Bone marrow (tissue), 2 donors: ENCODE results near the gene FNDC3A.

ENCODE experiments used
- DNase-seq, 2 donors: peaks; one replicate each; lab custom pipeline; 2025; lab: John Stamatoyannopoulos, UW

Gene FNDC3A

DNA sequence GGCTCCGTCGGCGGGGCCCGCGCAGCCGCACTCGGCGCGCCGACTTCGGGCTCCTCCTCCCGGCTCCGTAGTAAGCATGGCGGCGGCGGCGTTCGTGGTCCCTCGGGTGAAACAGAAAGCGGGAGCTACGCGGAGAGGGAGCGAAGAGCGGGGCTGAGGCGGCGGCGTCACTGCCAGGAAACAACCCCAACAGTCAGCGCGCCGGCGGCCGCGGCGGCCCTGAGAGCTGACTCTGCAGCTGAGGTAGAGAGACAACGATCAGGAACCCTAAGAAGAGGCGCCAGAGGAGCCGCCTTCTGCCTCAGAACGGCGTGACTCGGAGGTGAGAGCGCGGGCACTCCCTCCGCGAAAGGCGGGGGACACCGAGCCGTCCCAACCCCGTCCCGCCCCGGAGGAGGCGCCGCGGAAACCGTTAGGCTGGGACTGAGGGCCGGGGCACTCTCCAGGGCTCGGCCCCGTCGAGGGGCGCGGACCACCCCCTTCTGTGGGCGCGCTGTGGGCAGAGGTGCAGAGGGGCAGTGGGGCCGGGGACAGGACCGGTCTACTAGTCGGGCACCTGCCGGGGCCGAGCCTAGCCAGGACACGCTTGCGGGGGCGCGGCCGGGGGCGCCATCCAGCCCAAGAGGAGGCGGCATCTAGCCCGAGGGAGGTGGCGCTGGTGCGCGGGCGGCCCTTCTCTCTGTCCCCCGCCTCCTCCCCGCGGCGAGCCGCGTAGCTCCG is at the start of gene FNDC3A:
Gene FNDC3A, plus strand, starts transcription at position 57 of the 720 bp plus-strand sequence. CDS start 30,279 bp downstream, outside the sequence.
- DNase-seq = peak; percentile 78 to 86

- no peak for DNase-seq
These were observed 46.8 kb upstream of the FNDC3A start for GRCh38 chr13:48928757-48929430.

GRCh38 chr13:48930918-48931317 is 44.8 kb upstream of the FNDC3A start:
- peak in 1 of 2 donors; percentile 13 for DNase-seq

- no peak for DNase-seq
These were observed 37.3 kb upstream of the FNDC3A start for GRCh38 chr13:48938308-48938943.

- DNase-seq = no peak
These were observed 36.0 kb upstream of the FNDC3A start for GRCh38 chr13:48939728-48940127.

- DNase-seq = no peak
These were observed 33.6 kb upstream of the FNDC3A start for GRCh38 chr13:48942131-48942530.

DNA sequence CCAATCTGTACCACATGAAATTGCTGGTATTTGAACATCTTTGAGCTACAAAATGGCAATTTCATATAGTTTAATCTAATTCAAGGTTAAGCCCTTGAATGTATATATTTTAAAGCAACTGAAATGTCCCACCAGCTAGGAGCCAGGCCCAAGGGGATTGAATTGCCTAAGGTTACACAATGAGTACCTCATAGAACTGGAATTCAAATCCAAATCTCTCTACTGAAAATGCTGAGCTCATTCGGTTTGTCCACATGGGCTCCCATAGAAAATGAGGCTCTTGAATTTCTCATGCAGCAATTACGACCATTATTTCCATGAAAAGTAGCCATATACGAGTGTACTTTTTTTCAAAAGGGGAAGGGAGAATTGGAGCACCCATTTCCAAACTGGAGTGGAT is 31.5 kb upstream of the FNDC3A start:
- no peak for DNase-seq

DNA sequence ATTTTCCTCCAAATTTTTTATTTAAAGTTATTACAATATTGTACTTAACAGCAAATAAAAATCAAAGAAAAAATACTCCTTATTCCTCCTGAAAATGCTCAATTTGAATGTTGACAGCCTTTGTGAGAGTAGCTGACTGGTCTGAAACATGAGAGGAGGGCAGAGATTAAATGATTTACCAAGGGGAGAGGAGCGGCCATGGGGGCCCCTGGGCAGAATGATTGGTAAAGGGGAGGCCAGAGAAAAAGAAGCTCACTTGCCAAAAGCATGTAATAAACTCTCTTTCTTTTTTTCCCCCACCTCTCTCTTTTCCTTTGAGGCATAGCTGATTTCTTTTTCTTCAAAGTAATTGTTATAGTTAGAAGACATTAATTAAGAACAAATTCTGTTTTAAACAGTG is 30.1 kb upstream of the FNDC3A start:
- DNase-seq = no peak

- DNase-seq = no peak
These were observed 29.5 kb upstream of the FNDC3A start for GRCh38 chr13:48946163-48946562.

GRCh38 chr13:48949566-48950500 is 25.9 kb upstream of the FNDC3A start:
- DNase-seq = no peak

DNA sequence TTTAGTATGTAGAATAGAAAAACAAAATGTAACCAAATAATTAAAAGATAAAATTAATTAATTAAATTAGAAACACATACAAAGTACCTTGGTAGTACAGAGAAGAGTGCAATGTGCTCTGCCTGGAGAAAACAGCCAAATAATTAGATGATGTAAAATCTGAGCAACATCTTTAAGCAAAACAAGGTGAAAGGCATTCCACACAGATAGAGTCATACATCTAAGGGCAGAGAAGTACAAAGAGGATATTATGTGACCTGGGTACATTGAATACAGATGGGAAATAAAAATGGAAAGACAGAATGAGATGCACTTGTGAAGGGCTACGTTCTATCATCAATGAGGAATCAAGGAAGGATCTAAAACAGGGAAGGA is 25.2 kb upstream of the FNDC3A start:
- no peak for DNase-seq

DNA sequence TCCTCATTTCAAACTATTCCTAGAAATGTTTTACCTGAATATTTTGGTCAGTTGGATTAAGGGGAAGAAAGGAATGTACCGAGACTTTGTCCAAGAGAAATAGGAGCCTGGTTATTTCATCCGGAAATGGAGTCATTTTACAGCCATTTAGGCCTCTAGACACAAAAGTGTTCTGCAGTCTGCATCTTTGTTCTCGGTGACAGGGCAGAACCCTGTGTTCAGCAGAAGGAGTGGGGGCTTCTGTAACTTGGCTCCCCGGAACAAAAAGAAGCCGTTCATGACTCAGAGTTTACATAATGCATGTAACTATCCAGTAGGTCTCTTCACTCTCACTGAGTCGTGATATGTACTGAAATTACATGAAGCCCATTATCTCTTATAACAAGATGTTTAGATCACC is 21.6 kb upstream of the FNDC3A start:
- no peak for DNase-seq

GRCh38 chr13:48955536-48955935 is 20.2 kb upstream of the FNDC3A start:
- no peak for DNase-seq

- peak in 1 of 2 donors; percentile 17 for DNase-seq
These were observed 14.3 kb upstream of the FNDC3A start for GRCh38 chr13:48961379-48961778.

- no peak for DNase-seq
These were observed 13.4 kb upstream of the FNDC3A start for GRCh38 chr13:48962281-48962680.

DNA sequence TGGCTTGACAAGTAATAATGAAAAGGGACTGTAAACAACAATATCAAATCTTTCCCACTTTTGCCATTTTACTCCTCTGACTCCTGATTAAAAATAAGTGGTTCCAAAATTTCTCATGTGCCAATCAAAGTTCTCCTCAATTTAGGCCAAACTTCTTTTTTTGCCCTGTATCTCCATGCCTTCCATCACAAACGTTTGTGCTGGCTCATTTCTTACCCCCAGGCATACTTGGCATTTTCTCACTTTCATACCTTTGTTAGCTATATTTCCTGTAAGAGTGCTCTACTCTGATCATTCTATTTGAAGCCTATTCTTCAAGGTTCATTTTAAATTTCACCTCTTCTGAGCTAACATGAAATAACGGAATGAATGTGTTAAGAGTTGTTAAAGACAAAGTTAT is 10.0 kb upstream of the FNDC3A start:
- no peak for DNase-seq

DNA sequence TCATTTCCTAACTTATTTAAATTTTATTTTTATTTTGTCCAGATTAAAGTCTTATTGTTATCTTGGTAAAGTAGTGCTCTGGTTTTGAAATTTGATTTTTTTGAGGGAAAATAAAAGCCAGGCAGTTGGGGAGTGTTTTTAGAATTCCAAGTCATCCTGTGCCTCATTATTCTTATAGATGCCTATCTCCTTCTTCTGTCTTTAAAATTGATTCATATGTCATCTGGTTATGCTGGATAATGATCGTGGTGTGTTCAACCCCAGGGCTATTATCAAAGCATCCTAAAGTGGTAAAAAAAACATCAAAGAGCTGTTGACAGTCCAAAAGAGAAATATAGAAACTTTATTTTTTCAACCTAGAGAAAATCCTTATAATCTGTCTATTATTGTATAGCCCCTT is 6.0 kb upstream of the FNDC3A start:
- DNase-seq = no peak

- no peak for DNase-seq
These were observed 1.8 kb upstream of the FNDC3A start for GRCh38 chr13:48973845-48974431.

- peak in 1 of 2 donors; percentile 37 for DNase-seq
These were observed 434 bp upstream of the FNDC3A start for GRCh38 chr13:48975101-48975855.

DNA sequence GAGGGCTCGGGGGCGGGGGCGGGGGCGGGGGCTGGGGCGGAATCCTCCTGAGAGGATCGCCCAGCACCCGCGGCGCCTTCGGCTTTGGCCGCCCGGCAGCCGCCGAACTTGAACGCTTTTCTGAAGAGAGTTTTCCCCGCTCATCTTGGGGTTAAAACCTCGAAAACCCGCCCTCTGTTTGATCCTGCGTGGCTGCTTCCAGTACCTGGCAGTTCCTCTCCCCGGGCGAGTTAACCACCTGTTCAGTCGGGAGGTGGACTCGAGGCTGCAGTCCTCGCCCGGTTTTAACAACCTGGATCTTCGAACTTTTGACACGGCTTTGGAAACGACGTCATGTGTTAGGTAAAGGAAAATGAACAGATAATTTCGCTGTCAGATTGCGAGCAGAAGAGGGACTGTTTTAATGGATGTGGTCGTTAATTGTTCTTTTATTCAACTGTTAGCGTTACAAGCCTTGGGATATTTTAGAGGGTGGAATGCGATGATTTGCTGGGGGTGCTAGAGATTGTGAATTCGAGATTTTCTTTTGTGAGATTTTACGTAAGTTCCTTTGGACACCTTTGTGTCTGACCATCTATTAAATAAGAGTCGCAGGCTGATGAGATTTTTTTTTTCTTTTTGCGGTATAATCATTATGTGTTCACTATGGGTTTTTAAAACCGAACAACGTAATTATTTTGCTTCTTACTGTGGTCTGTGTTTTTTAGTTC is 1.0 kb downstream of the FNDC3A start:
- DNase-seq = peak in 1 of 2 donors; percentile 25
